Activated naive CD4-positive, alpha-beta T cell treated with anti-CD3 and anti-CD28 coated beads for 36 hours (primary cell): ENCODE measurements around the gene PPP1R15B. TPM values are rescaled to one million over a fixed set of nuclear protein-coding genes. Genes with fewer than 3 reads are reported as not detected.

ENCODE experiments used
- CTCF ChIA-PET: fragments of 350-600 bp; sonication (Branson Sonifier 250); formaldehyde crosslinking; loops from one replicate; lab custom pipeline; 2021; ENCODE audit warnings: antibody characterized with exemption; lab: Charles Lee
- DNase-seq: peaks from one replicate; pipeline ENCODE4 v3.0.0-alpha.2; 2020
- H3K27ac Mint-ChIP-seq: one replicate; pipeline ENCODE4 v1.8.0; 2021; ENCODE audit warnings: mild to moderate bottlenecking, mixed read lengths
- H3K27me3 Mint-ChIP-seq: one replicate; pipeline ENCODE4 v1.8.0; 2021; ENCODE audit warnings: low read depth, mixed read lengths
- H3K36me3 Mint-ChIP-seq: one replicate; pipeline ENCODE4 v1.8.0; 2021; ENCODE audit warnings: low read depth, mixed read lengths
- H3K4me1 Mint-ChIP-seq: one replicate; pipeline ENCODE4 v1.8.0; 2021; ENCODE audit warnings: low read depth, mixed read lengths
- H3K4me3 Mint-ChIP-seq: one replicate; pipeline ENCODE4 v1.8.0; 2021; ENCODE audit warnings: mild to moderate bottlenecking, moderate library complexity, mixed read lengths
- H3K9me3 Mint-ChIP-seq: one replicate; pipeline ENCODE4 v1.8.0; 2021; ENCODE audit warnings: mixed read lengths
- intact Hi-C: fragments of 100-400 bp; cut with micrococcal nuclease; formaldehyde crosslinking; loops from one replicate; pipeline ENCODE4 v1.15.1; 2023
- total RNA-seq, 2 experiments: library from RNA; stranded (reverse); gene quantifications; one replicate each; pipeline ENCODE4 v1.2.3, GENCODE V29; 2021

PPP1R15B gene
- total RNA-seq, 2 experiments from 2014 or later, result 63.7 to 65.6 TPM

GRCh38 chr1:204442376-204443259 is 31.0 kb upstream of the PPP1R15B start:
- no peak for DNase-seq
- no peaks in the 10 kb centered on the region for H3K27me3 Mint-ChIP-seq
- CTCF ChIA-PET, result interaction anchor here (7.8 to 28.3 kb wide), 2 partner anchors 10 to 58 kb away, joined by 115 to 859 read pairs; partner anchors contain the start of gene PIK3C2B
- H3K4me3 Mint-ChIP-seq, result no peak overlapping the region
- peaks cover 46% of the 10 kb centered on the region for H3K4me1 Mint-ChIP-seq
- intact Hi-C loops, result loop anchor here (10.0 kb wide), 1 partner anchor 322 kb away; no protein-coding TSS in a partner anchor
- peak overlapping the region; percentile 86 for H3K27ac Mint-ChIP-seq
- H3K9me3 Mint-ChIP-seq, result no peaks in the 10 kb centered on the region
- H3K36me3 Mint-ChIP-seq, result peaks cover 49% of the 10 kb centered on the region

GRCh38 chr1:204441558-204441957 is 29.9 kb upstream of the PPP1R15B start:
- Mint-ChIP-seq H3K27ac (peak overlapping the region; percentile 56), H3K4me1 (peaks cover 43% of the 10 kb centered on the region), H3K36me3 (peaks cover 51% of the 10 kb centered on the region), H3K4me3 (no peak overlapping the region), H3K9me3 (no peaks in the 10 kb centered on the region), H3K27me3 (no peaks in the 10 kb centered on the region)
- intact Hi-C loops, result loop anchor here (10.0 kb wide), 1 partner anchor 323 kb away; no protein-coding TSS in a partner anchor
- no peak for DNase-seq
- CTCF ChIA-PET, result interaction anchor here (7.8 to 28.3 kb wide), 2 partner anchors 9 to 59 kb away, joined by 115 to 859 read pairs; partner anchors contain the start of gene PIK3C2B

GRCh38 chr1:204439621-204440375 is 28.2 kb upstream of the PPP1R15B start:
- peak overlapping the region; percentile 72 for H3K27ac Mint-ChIP-seq
- intact Hi-C loops, result loop anchor here (10.0 kb wide), 1 partner anchor 325 kb away; no protein-coding TSS in a partner anchor
- H3K4me1 Mint-ChIP-seq, result peaks cover 32% of the 10 kb centered on the region
- no peak for DNase-seq
- H3K36me3 Mint-ChIP-seq, result peaks cover 45% of the 10 kb centered on the region
- CTCF ChIA-PET, result interaction anchor here (0.5 to 28.3 kb wide), 5 partner anchors 9 to 67 kb away, joined by 3 to 859 read pairs (median 5); partner anchors contain the start of gene PIK3C2B
- no peaks in the 10 kb centered on the region for H3K27me3 Mint-ChIP-seq
- H3K9me3 Mint-ChIP-seq, result no peaks in the 10 kb centered on the region
- H3K4me3 Mint-ChIP-seq, result no peak overlapping the region

GRCh38 chr1:204438628-204439027 is 27.0 kb upstream of the PPP1R15B start:
- peaks cover 42% of the 10 kb centered on the region for H3K36me3 Mint-ChIP-seq
- CTCF ChIA-PET, result interaction anchor here (0.8 to 28.3 kb wide), 7 partner anchors 8 to 369 kb away, joined by 3 to 859 read pairs (median 4); partner anchors contain the start of gene PIK3C2B
- intact Hi-C loops, result no loop called here

GRCh38 chr1:204437796-204438570 is 26.4 kb upstream of the PPP1R15B start:
- H3K4me3 Mint-ChIP-seq, result no peak overlapping the region
- H3K27ac Mint-ChIP-seq, result peak overlapping the region; percentile 84
- H3K36me3 Mint-ChIP-seq, result peaks cover 37% of the 10 kb centered on the region
- no peaks in the 10 kb centered on the region for H3K9me3 Mint-ChIP-seq
- no peak for DNase-seq
- intact Hi-C loops, result no loop called here
- peaks cover 15% of the 10 kb centered on the region for H3K4me1 Mint-ChIP-seq
- CTCF ChIA-PET, result interaction anchor here (0.9 to 28.3 kb wide), 5 partner anchors 9 to 369 kb away, joined by 3 to 859 read pairs (median 4); partner anchors contain the start of gene PIK3C2B
- H3K27me3 Mint-ChIP-seq, result no peaks in the 10 kb centered on the region

More at GRCh38 chr1:204438628-204439027, 27.0 kb upstream of the PPP1R15B start:
- Mint-ChIP-seq H3K27me3 (no peaks in the 10 kb centered on the region), H3K9me3 (no peaks in the 10 kb centered on the region), H3K27ac (peak overlapping the region; percentile 84), H3K4me1 (peaks cover 20% of the 10 kb centered on the region), H3K4me3 (no peak overlapping the region)
- peak; percentile 58 for DNase-seq

- DNase-seq, result peak; percentile 14
- Mint-ChIP-seq H3K4me1 (peaks cover 20% of the 10 kb centered on the region), H3K9me3 (no peaks in the 10 kb centered on the region), H3K4me3 (no peak overlapping the region), H3K27ac (peak overlapping the region; percentile 48), H3K36me3 (peaks cover 36% of the 10 kb centered on the region), H3K27me3 (no peaks in the 10 kb centered on the region)
- intact Hi-C loops, result no loop called here
- CTCF ChIA-PET, result interaction anchor here (0.8 to 28.3 kb wide), 5 partner anchors 9 to 371 kb away, joined by 3 to 859 read pairs (median 5); partner anchors contain the start of gene PIK3C2B
Measured at GRCh38 chr1:204435872-204436271, 24.3 kb upstream of the PPP1R15B start.

GRCh38 chr1:204435381-204435831 is 23.8 kb upstream of the PPP1R15B start:
- no peak for DNase-seq
- peaks cover 20% of the 10 kb centered on the region for H3K4me1 Mint-ChIP-seq
- H3K4me3 Mint-ChIP-seq, result no peak overlapping the region
- H3K36me3 Mint-ChIP-seq, result peaks cover 36% of the 10 kb centered on the region
- peak overlapping the region; percentile 40 for H3K27ac Mint-ChIP-seq
- intact Hi-C loops, result no loop called here
- CTCF ChIA-PET, result interaction anchor here (0.8 to 28.3 kb wide), 4 partner anchors 9 to 372 kb away, joined by 3 to 859 read pairs (median 60); partner anchors contain the start of gene PIK3C2B
- no peaks in the 10 kb centered on the region for H3K27me3 Mint-ChIP-seq
- no peaks in the 10 kb centered on the region for H3K9me3 Mint-ChIP-seq

- Mint-ChIP-seq H3K27ac (peak overlapping the region; percentile 54), H3K4me1 (peaks cover 18% of the 10 kb centered on the region), H3K9me3 (no peaks in the 10 kb centered on the region), H3K4me3 (no peak overlapping the region), H3K36me3 (peaks cover 31% of the 10 kb centered on the region), H3K27me3 (no peaks in the 10 kb centered on the region)
- intact Hi-C loops, result loop anchor here (5.0 kb wide), 1 partner anchor 373 kb away; no protein-coding TSS in a partner anchor
- no peak for DNase-seq
- CTCF ChIA-PET, result interaction anchor here (4.8 to 28.3 kb wide), 3 partner anchors 11 to 66 kb away, joined by 32 to 859 read pairs (median 115); partner anchors contain the start of gene PIK3C2B
Measured at GRCh38 chr1:204434116-204434755, 22.6 kb upstream of the PPP1R15B start.

GRCh38 chr1:204432708-204433107 is 21.1 kb upstream of the PPP1R15B start:
- Mint-ChIP-seq H3K4me1 (peaks cover 8% of the 10 kb centered on the region), H3K27me3 (no peaks in the 10 kb centered on the region), H3K4me3 (no peak overlapping the region), H3K9me3 (no peaks in the 10 kb centered on the region), H3K36me3 (peaks cover 30% of the 10 kb centered on the region), H3K27ac (peak overlapping the region; percentile 46)
- intact Hi-C loops, result loop anchor here (5.0 kb wide), 1 partner anchor 375 kb away; no protein-coding TSS in a partner anchor
- CTCF ChIA-PET, result interaction anchor here (1.2 to 28.3 kb wide), 10 partner anchors 12 to 374 kb away, joined by 3 to 859 read pairs (median 8); partner anchors contain the start of gene PIK3C2B
- no peak for DNase-seq

GRCh38 chr1:204431310-204432184 is 19.9 kb upstream of the PPP1R15B start:
- Mint-ChIP-seq H3K27me3 (no peaks in the 10 kb centered on the region), H3K9me3 (no peaks in the 10 kb centered on the region), H3K36me3 (peaks cover 28% of the 10 kb centered on the region), H3K27ac (no peak overlapping the region), H3K4me1 (peaks cover 8% of the 10 kb centered on the region), H3K4me3 (no peak overlapping the region)
- CTCF ChIA-PET, result interaction anchor here (0.5 to 28.3 kb wide), 34 partner anchors 8 to 571 kb away, joined by 3 to 859 read pairs (median 6); partner anchors contain the start of gene PIK3C2B
- peak; percentile 89 for DNase-seq
- intact Hi-C loops, result loop anchor here (1.0 to 5.0 kb wide), 4 partner anchors 15 to 376 kb away; partner anchors contain the start of gene PIK3C2B
